KMS-11 (cell line): Measurements from ENCODE around the gene MTG2.
"Not testable (repeated sequence)": the region's sequence is repeated elsewhere in the genome, so short reads cannot be mapped to it uniquely, and the experiment has no call there.

Experiments
- H2AFZ ChIP-seq: fragments of 200-600 bp; sonication (generic); 2 replicates; pipeline ENCODE4 v1.6.1; 2016; ENCODE audit warnings: antibody characterized with exemption, mixed run types, low read depth
- H3K27ac ChIP-seq: fragments of 200-600 bp; sonication (generic); 2 replicates; pipeline ENCODE4 v1.6.1; 2016; ENCODE audit warnings: mild to moderate bottlenecking, mixed run types
- H3K27me3 ChIP-seq: fragments of 200-600 bp; sonication (generic); 2 replicates; pipeline ENCODE4 v1.6.1; 2017; ENCODE audit warnings: mild to moderate bottlenecking, low read depth, mixed run types, moderate library complexity; ENCODE audit not compliant: insufficient read depth
- H3K36me3 ChIP-seq: fragments of 200-600 bp; sonication (generic); 2 replicates; pipeline ENCODE4 v1.6.1; 2017; ENCODE audit warnings: mild to moderate bottlenecking, mixed run types; ENCODE audit not compliant: insufficient read depth
- H3K4me1 ChIP-seq: fragments of 200-600 bp; sonication (generic); 2 replicates; pipeline ENCODE4 v1.6.1; 2016; ENCODE audit warnings: mild to moderate bottlenecking, low read depth, mixed run types; ENCODE audit not compliant: poor library complexity, severe bottlenecking
- H3K4me2 ChIP-seq: fragments of 200-600 bp; sonication (generic); 2 replicates; pipeline ENCODE4 v1.7.0; 2016; ENCODE audit warnings: mild to moderate bottlenecking, mixed run types
- H3K4me3 ChIP-seq: fragments of 200-600 bp; sonication (generic); IDR thresholded peaks from 2 replicates; pipeline ENCODE4 v1.6.1; 2017; ENCODE audit warnings: low read depth, low read length, mixed read lengths; ENCODE audit not compliant: insufficient read depth
- H3K79me2 ChIP-seq: fragments of 200-600 bp; sonication (generic); 2 replicates; pipeline ENCODE4 v1.6.1; 2016; ENCODE audit warnings: low read depth, mixed run types; ENCODE audit not compliant: insufficient read depth
- H3K9ac ChIP-seq: fragments of 200-600 bp; sonication (generic); 2 replicates; pipeline ENCODE4 v1.6.1; 2016; ENCODE audit warnings: mild to moderate bottlenecking, mixed run types
- H4K20me1 ChIP-seq: fragments of 200-600 bp; sonication (generic); 2 replicates; pipeline ENCODE4 v1.6.1; 2016; ENCODE audit warnings: mild to moderate bottlenecking, mixed run types; ENCODE audit not compliant: insufficient read depth
- TF ChIP-seq, protein P1 (sequence below): fragments of 200-600 bp; sonication (generic); conservative IDR thresholded peaks from 2 replicates; pipeline ENCODE4 v1.6.1; 2017; ENCODE audit warnings: low read depth, mild to moderate bottlenecking, antibody characterized with exemption, low read length, moderate library complexity, mixed read lengths

MTG2 gene

DNA sequence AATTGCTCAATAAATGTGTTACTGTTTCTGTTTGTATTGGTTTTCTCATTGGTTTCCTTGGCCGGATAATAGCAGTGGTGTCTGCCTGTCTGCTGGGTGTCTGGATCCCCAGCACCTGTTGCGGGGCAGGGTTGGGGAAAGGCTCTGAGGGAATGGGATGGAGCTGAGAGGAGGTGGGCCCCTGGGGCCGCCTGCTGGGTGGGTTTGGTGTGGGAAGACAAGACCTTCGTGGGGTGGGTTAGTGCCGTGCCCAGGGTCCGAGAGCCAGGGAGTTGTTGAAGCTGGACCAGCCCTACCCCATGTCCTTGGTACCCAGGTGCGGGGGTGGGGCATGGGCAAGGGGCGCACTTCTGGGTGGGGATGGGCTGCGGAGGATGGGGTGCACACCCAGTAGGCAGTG, 35.3 kb upstream of the MTG2 start:
- no peak overlapping the region for H3K27ac ChIP-seq
- H3K4me1 ChIP-seq: peaks cover 8% of the 10 kb centered on the region
- no peak overlapping the region for H3K9ac ChIP-seq
- no peaks in the 10 kb centered on the region for H3K27me3 ChIP-seq
- H3K79me2 ChIP-seq: peaks cover 57% of the 10 kb centered on the region
- no peak overlapping the region for H3K4me3 ChIP-seq
- TF ChIP-seq, protein P1, sequence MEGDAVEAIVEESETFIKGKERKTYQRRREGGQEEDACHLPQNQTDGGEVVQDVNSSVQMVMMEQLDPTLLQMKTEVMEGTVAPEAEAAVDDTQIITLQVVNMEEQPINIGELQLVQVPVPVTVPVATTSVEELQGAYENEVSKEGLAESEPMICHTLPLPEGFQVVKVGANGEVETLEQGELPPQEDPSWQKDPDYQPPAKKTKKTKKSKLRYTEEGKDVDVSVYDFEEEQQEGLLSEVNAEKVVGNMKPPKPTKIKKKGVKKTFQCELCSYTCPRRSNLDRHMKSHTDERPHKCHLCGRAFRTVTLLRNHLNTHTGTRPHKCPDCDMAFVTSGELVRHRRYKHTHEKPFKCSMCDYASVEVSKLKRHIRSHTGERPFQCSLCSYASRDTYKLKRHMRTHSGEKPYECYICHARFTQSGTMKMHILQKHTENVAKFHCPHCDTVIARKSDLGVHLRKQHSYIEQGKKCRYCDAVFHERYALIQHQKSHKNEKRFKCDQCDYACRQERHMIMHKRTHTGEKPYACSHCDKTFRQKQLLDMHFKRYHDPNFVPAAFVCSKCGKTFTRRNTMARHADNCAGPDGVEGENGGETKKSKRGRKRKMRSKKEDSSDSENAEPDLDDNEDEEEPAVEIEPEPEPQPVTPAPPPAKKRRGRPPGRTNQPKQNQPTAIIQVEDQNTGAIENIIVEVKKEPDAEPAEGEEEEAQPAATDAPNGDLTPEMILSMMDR: no peak
- H4K20me1 ChIP-seq: no peaks in the 10 kb centered on the region
- H2AFZ ChIP-seq: no peak overlapping the region
- H3K36me3 ChIP-seq: no peaks in the 10 kb centered on the region
- no peak overlapping the region for H3K4me2 ChIP-seq

DNA sequence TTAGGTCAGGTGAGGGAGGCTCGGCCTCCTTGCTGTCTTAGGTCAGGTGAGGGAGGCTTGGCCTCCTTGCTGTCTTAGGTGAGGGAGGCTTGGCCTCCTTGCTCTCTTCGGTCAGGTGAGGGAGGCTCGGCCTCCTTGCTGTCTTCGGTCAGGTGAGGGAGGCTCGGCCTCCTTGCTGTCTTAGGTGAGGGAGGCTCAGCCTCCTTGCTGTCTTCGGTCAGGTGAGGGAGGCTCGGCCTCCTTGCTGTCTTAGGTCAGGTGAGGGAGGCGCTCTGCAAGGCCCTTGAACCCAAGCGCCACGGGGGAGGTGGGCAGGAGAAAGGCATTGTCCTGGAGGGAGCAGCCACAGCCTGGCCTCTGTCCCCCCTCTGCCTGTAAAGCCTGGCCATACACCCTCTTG, 34.4 kb upstream of the MTG2 start:
- not testable (repeated sequence) for H3K27ac ChIP-seq, H4K20me1 ChIP-seq, H3K36me3 ChIP-seq, H3K4me3 ChIP-seq, H3K4me1 ChIP-seq, H2AFZ ChIP-seq, H3K4me2 ChIP-seq, H3K27me3 ChIP-seq, H3K9ac ChIP-seq
- H3K79me2 ChIP-seq: peaks cover 55% of the 10 kb centered on the region

DNA sequence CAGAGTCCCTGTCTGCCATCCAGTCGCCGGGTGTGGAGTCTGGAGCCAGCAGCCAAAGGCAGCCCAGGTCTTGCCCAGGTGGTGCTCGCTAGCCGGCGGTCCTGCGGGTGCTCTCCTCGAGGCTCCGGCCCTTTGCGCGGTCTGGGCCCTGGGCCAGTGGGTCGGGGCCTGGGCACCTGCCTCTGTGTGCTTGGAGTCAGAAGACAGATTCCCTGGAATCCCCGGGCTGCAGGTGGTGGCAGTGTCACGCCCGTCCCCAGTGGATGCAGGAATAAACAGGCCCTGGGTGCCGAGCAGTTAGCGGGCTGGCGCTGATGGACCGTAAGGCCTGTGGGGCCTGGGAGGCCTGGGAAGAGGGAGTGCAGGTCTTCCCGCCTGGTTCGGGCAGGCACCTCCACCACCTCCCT, 33.9 kb upstream of the MTG2 start:
- Histone ChIP-seq H3K36me3 (no peaks in the 10 kb centered on the region), H4K20me1 (no peaks in the 10 kb centered on the region), H3K4me1 (peaks cover 8% of the 10 kb centered on the region), H2AFZ (no peak overlapping the region), H3K4me3 (no peak overlapping the region), H3K4me2 (no peak overlapping the region), H3K79me2 (peaks cover 55% of the 10 kb centered on the region), H3K27me3 (no peaks in the 10 kb centered on the region), H3K9ac (no peak overlapping the region), H3K27ac (no peak overlapping the region)
- TF ChIP-seq, protein P1: no peak

DNA sequence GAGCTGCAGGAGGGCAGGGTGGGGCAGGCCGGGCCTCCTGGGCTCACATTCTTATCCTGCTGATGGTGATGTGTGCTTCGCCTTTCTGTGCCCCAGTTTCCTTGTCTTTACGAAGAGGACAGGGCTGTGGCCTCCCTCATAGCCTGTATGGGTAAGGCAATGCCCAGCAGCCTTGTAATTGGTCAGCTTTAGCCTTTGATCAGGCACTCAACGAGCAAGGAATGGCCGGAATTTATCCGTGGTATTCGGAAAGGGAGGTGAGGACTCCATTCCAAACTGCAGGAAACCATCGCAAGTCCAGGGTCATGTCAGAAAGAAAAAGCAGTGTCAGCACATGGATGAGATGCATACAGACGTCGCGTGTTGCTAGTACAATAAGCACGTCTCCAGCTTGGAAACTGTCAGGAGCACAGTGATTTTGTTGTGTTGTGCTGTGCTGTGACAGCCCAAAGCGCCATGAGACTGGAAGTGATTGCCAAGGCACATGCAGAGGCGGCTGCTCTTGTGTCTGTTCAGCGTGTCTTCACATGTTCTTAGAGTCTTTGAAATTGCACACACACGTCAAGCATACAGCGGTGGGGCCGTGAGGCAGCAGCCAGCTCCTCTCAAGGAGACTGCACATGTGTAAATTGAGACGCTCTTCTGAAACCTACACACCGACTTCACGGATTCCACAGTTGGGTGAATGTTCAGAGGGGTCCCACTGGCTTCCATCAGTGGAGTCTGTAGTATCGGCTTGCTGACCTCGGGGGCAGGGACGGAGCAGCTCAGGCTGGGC, 33.1 kb upstream of the MTG2 start:
- Histone ChIP-seq H3K4me2 (no peak overlapping the region), H3K9ac (no peak overlapping the region), H4K20me1 (no peaks in the 10 kb centered on the region), H3K27ac (no peak overlapping the region), H3K36me3 (no peaks in the 10 kb centered on the region), H3K79me2 (peaks cover 58% of the 10 kb centered on the region), H2AFZ (no peak overlapping the region), H3K4me3 (no peak overlapping the region), H3K27me3 (no peaks in the 10 kb centered on the region), H3K4me1 (peaks cover 5% of the 10 kb centered on the region)
- TF ChIP-seq, protein P1: no peak

DNA sequence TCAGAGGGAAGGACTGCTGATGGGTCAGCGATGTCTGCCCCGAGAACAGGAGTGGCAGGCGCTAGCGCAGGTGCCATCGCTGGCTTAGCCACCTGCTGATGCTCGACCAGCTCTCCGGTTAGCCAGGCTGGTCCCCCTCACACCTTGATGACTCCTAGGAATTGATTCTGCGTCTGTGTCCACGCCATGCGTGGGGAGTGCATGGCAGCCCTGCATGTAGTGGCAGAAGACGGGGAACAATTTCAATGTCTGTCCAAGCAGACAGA, 32.6 kb upstream of the MTG2 start:
- no peaks in the 10 kb centered on the region for H4K20me1 ChIP-seq

More for the DNA sequence above, 32.6 kb upstream of the MTG2 start:
- Histone ChIP-seq H3K27me3 (no peaks in the 10 kb centered on the region), H3K4me2 (no peak overlapping the region), H3K79me2 (peaks cover 55% of the 10 kb centered on the region), H3K9ac (no peak overlapping the region), H3K36me3 (no peaks in the 10 kb centered on the region), H3K4me1 (no peaks in the 10 kb centered on the region), H3K4me3 (no peak overlapping the region), H3K27ac (no peak overlapping the region), H2AFZ (no peak overlapping the region)
- TF ChIP-seq, protein P1: no peak
